ENCODE results near the gene RASSF10.

- no peak for TF ChIP-seq CTCF (IDR thresholded peaks at IDR 0.05)
- no peak for TF ChIP-seq POLR2A (IDR thresholded peaks at IDR 0.05)
These were observed 19.2 kb downstream of the RASSF10 start for GRCh38 chr11:13028322-13028721.
